ENCODE measurements around the gene NOP16. TPM values are rescaled to one million over a fixed set of nuclear protein-coding genes. Genes with fewer than 3 reads are reported as not detected.

The NOP16 gene
- total and polyA plus RNA-seq, 2 donors from 2014 or later = 18.1 to 32.1 TPM

- TF ChIP-seq, protein P1, sequence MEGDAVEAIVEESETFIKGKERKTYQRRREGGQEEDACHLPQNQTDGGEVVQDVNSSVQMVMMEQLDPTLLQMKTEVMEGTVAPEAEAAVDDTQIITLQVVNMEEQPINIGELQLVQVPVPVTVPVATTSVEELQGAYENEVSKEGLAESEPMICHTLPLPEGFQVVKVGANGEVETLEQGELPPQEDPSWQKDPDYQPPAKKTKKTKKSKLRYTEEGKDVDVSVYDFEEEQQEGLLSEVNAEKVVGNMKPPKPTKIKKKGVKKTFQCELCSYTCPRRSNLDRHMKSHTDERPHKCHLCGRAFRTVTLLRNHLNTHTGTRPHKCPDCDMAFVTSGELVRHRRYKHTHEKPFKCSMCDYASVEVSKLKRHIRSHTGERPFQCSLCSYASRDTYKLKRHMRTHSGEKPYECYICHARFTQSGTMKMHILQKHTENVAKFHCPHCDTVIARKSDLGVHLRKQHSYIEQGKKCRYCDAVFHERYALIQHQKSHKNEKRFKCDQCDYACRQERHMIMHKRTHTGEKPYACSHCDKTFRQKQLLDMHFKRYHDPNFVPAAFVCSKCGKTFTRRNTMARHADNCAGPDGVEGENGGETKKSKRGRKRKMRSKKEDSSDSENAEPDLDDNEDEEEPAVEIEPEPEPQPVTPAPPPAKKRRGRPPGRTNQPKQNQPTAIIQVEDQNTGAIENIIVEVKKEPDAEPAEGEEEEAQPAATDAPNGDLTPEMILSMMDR (IDR thresholded peaks at IDR 0.05; ENCODE audit: borderline replicate concordance, extremely low read depth, insufficient read depth) = no peak
- Histone ChIP-seq H3K9me3 (ENCODE audit: control insufficient read depth in 2 of 3, insufficient read depth in 1 of 3, low read length in 3 of 3) (no peaks in the 10 kb centered on the region), H3K4me1 (ENCODE audit: control insufficient read depth in 2 of 3, insufficient read depth in 2 of 3, low read depth in 1 of 3, low read length in 3 of 3) (peaks cover 0 to 8% (median 6%) of the 10 kb centered on the region in 3 donors), H3K27ac (ENCODE audit: low read depth in 2 of 2, low read length in 2 of 2) (peak overlapping the region; percentile 99 to 100), H3K9ac (ENCODE audit: low read length in 3 of 3) (peak overlapping the region; percentile 22 to 96 (median 30)), H3K36me3 (ENCODE audit: control insufficient read depth in 2 of 3, insufficient read depth in 3 of 3, low read length in 3 of 3) (peaks cover 0 to 41% (median 12%) of the 10 kb centered on the region in 3 donors), H3K27me3 (ENCODE audit: control insufficient read depth, insufficient read depth, low read length) (no peaks in the 10 kb centered on the region), H3K4me3 (ENCODE audit: low read length in 3 of 3) (peak overlapping the region; percentile 73 to 97 (median 95))
- DNase-seq = peak in 1 of 5 donors; percentile 62
- intact Hi-C loops (cut with DNase I) = no loop called here
- FAIRE-seq = no peak
These were observed 1.0 kb upstream of the NOP16 start for GRCh38 chr5:176389135-176390123.

GRCh38 chr5:176388003-176388443 lies 375 bp downstream of the NOP16 start:
- Histone ChIP-seq H3K9me3 (ENCODE audit: control insufficient read depth in 2 of 3, insufficient read depth in 1 of 3, low read length in 3 of 3) (no peaks in the 10 kb centered on the region), H3K27ac (ENCODE audit: low read depth in 2 of 2, low read length in 2 of 2) (no peak overlapping the region), H3K27me3 (ENCODE audit: control insufficient read depth, insufficient read depth, low read length) (no peaks in the 10 kb centered on the region), H3K36me3 (ENCODE audit: control insufficient read depth in 2 of 3, insufficient read depth in 3 of 3, low read length in 3 of 3) (peaks cover 0 to 36% (median 12%) of the 10 kb centered on the region in 3 donors), H3K4me3 (ENCODE audit: low read length in 3 of 3) (peak overlapping the region; percentile 95 to 97 (median 97)), H3K9ac (ENCODE audit: low read length in 3 of 3) (peak overlapping the region; percentile 89 to 98 (median 92)), H3K4me1 (ENCODE audit: control insufficient read depth in 2 of 3, insufficient read depth in 2 of 3, low read depth in 1 of 3, low read length in 3 of 3) (peaks cover 0 to 8% (median 6%) of the 10 kb centered on the region in 3 donors)
- DNase-seq (peak in 2 of 5 donors; percentile 28 to 54), FAIRE-seq (no peak)
- TF ChIP-seq, protein P1 (IDR thresholded peaks at IDR 0.05; ENCODE audit: borderline replicate concordance, extremely low read depth, insufficient read depth) = no peak
- intact Hi-C loops (cut with DNase I) = no loop called here

- H3K9ac ChIP-seq (ENCODE audit: low read length in 3 of 3) = peak overlapping the region; percentile 89 to 98 (median 92)
- H3K4me1 ChIP-seq (ENCODE audit: control insufficient read depth in 2 of 3, insufficient read depth in 2 of 3, low read depth in 1 of 3, low read length in 3 of 3) = peaks cover 0 to 8% (median 6%) of the 10 kb centered on the region in 3 donors
- H3K4me3 ChIP-seq (ENCODE audit: low read length in 3 of 3) = peak overlapping the region; percentile 95 to 97 (median 97)
- intact Hi-C loops (cut with DNase I) = no loop called here
- no peaks in the 10 kb centered on the region for H3K27me3 ChIP-seq (ENCODE audit: control insufficient read depth, insufficient read depth, low read length)
- H3K27ac ChIP-seq (ENCODE audit: low read depth in 2 of 2, low read length in 2 of 2) = no peak overlapping the region
- no peak for DNase-seq
- FAIRE-seq = no peak
- H3K9me3 ChIP-seq (ENCODE audit: control insufficient read depth in 2 of 3, insufficient read depth in 1 of 3, low read length in 3 of 3) = no peaks in the 10 kb centered on the region
- TF ChIP-seq, protein P1 (IDR thresholded peaks at IDR 0.05; ENCODE audit: borderline replicate concordance, extremely low read depth, insufficient read depth) = no peak
- H3K36me3 ChIP-seq (ENCODE audit: control insufficient read depth in 2 of 3, insufficient read depth in 3 of 3, low read length in 3 of 3) = peaks cover 0 to 31% (median 14%) of the 10 kb centered on the region in 3 donors
These were observed 943 bp downstream of the NOP16 start for GRCh38 chr5:176387384-176387925.
